Subcutaneous adipose tissue (tissue), 4 donors: ENCODE measurements around the gene CHST6. TPM values are rescaled to one million over a fixed set of nuclear protein-coding genes. Genes with fewer than 3 reads are reported as not detected.

ENCODE experiments used
- total RNA-seq, 4 donors: library from RNA; depleted of rRNA; stranded (reverse); fragments of >200 nt; gene quantifications; one replicate each; pipeline ENCODE4 v1.1.0, GENCODE V29; 2016
- TF ChIP-seq, protein P1 (sequence below): fragments of 450-650 bp; IDR thresholded peaks from one replicate; pipeline ENCODE4 v1.5.1; 2016; ENCODE audit warnings: low read depth, mild to moderate bottlenecking, control low read depth, antibody characterized with exemption, moderate library complexity

CHST6 gene
- total RNA-seq, 4 donors from 2014 or later, result not detected

GRCh38 chr16:75506574-75506973, 11.3 kb upstream of the CHST6 start:
- TF ChIP-seq, protein P1, sequence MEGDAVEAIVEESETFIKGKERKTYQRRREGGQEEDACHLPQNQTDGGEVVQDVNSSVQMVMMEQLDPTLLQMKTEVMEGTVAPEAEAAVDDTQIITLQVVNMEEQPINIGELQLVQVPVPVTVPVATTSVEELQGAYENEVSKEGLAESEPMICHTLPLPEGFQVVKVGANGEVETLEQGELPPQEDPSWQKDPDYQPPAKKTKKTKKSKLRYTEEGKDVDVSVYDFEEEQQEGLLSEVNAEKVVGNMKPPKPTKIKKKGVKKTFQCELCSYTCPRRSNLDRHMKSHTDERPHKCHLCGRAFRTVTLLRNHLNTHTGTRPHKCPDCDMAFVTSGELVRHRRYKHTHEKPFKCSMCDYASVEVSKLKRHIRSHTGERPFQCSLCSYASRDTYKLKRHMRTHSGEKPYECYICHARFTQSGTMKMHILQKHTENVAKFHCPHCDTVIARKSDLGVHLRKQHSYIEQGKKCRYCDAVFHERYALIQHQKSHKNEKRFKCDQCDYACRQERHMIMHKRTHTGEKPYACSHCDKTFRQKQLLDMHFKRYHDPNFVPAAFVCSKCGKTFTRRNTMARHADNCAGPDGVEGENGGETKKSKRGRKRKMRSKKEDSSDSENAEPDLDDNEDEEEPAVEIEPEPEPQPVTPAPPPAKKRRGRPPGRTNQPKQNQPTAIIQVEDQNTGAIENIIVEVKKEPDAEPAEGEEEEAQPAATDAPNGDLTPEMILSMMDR, result no peak

DNA sequence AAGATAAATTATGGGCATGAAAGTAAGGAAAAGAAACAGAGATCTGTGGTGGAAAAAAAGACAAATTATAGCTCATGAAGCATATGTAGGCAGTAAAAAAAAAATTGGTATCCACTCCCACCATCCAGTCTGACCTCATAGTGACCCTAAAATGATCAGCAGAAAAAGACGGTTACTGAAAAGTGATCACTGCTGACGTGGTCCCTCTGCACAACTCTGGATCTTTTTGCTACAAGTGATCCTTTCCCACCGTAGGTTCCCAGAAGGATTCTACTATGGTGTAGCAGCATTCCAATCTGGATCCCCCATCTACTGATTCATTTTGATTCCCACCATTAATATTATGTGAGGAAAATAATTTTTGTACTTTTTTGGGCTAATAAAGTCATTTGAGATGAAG, 10.9 kb upstream of the CHST6 start:
- TF ChIP-seq, protein P1, result no peak

DNA sequence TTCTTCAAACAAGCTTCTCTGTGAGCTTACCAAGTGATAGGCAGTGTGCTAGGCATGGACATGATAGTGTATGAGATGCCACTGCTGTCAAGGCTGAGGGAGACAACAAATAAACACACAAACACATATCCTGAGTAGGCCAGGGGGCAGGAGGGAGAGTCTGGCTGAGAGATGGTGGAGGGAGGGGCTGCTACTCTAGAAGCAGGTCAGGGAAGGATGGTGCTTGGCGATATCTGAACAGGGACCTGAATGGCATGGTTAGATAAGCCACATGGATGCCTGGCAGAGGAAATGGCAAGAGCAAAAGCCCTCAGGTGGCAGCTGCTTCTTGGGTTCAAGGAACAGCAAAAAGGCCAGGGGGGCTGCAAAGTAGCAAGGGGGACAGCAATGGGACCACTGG, 8.6 kb upstream of the CHST6 start:
- TF ChIP-seq, protein P1, result no peak

- TF ChIP-seq, protein P1, result no peak
These were observed 7.8 kb upstream of the CHST6 start for GRCh38 chr16:75502916-75503605.

DNA sequence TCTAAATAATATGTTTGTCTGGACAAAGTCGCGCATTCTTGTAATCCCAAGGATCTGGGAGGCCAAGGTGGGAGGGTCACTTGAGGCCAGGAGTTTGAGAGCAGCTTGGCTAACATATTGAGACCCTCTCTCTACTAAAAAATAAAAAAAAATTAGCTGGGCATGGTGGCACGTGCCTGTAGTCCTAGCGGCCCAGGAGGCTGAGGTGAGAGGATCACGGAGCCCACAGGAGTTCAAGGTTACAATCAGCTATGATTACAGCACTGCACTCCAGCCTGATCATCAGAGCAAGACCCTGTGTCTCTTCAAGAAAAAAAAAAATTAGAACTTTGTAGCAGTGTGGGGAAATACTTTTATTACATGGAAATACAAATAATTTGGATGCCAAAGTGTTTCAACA, 6.1 kb upstream of the CHST6 start:
- TF ChIP-seq, protein P1, result no peak

DNA sequence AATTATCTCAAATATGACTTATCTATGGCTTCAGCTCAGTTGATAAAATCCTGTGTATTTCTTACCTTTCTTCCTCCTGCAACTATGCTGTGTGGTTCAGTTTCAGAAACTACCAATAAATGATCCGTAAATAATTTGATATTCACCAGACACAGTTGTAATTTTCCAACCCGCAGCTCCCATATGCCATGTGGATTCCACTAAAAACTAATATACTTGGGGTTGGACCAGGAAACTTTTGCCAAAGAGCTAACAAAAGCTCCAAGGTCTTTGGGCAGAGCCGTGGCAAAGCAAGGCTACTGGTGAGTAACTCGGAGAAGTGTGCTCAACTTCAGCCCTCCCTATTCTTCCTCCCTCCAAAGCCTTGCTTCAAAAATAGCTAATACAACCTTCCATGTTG, 2.3 kb upstream of the CHST6 start:
- TF ChIP-seq, protein P1, result no peak

GRCh38 chr16:75494661-75495075, 573 bp downstream of the CHST6 start:
- TF ChIP-seq, protein P1, result no peak
